ENCODE measurements around the gene NRP1. TPM values are rescaled to one million over a fixed set of nuclear protein-coding genes. Genes with fewer than 3 reads are reported as not detected.
"Not testable (repeated sequence)": the region's sequence is repeated elsewhere in the genome, so short reads cannot be mapped to it uniquely, and the experiment has no call there.

The NRP1 gene
- total RNA-seq, result 100 to 1,000 TPM; 110 to 121 TPM
- long read RNA-seq, full-length matches to known transcripts, result 10 of 70 reads
- long read RNA-seq, partial matches to known transcripts, result 21 of 70 reads
- long read RNA-seq, other reads (novel, unspliced or antisense), result 39 of 70 reads

- intact Hi-C loops (cut with DNase I), result loop anchor here (5.0 to 10.0 kb wide), 2 partner anchors 471 to 1303 kb away; no protein-coding TSS in a partner anchor
- DNase-seq (peak; percentile 44), ATAC-seq (peak in 1 of 2 donors; percentile 14)
These were observed at the start of gene NRP1 for GRCh38 chr10:33334153-33334804. Gene NRP1 (minus strand): TSS chr10:33334667. CDS start chr10:33334382, 285 bp downstream.

DNA sequence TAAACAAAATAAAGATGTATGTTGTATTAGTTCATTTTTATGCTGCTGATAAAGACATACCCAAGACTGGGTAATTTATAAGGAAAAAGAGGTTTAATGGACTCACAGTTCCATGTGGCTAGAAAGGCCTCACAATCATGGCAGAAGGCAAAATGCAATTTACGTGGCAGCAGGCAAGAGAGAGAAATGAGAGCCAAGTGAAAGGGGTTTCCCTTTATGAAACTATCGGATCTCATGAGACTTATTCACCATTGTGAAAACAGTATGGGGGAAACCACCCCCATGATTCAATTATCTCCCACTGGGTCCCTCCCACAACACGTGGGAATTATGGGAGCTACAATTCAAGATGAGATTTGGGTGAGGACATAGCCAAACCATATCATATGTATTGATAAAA, 49.7 kb upstream of the NRP1 start:
- intact Hi-C loops (cut with DNase I); ATAC-seq; DNase-seq: not testable (repeated sequence)

GRCh38 chr10:33382921-33383713, 48.6 kb upstream of the NRP1 start:
- intact Hi-C loops (cut with DNase I), result no loop called here
- ATAC-seq (no peak), DNase-seq (no peak)

DNA sequence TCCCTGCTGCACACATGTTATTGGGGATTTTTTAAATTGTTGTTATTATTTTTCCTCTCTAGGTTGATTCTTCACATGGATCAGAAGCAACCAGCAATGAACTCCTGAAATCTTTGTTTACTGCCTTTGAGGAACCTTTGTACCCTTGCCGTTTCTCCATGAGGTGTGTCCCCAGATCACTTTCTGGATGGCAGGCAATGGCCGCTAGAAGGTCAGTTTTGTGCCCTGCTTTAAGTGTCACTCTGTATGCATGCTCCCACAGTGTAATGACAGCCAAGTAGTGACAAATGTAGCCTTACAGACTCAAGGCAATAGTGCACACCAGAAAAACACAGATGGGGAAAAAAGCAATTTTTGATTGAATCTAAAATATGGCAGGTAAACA, 47.7 kb upstream of the NRP1 start:
- intact Hi-C loops (cut with DNase I), result no loop called here
- DNase-seq (no peak), ATAC-seq (peak in 1 of 2 donors; percentile 50)

DNA sequence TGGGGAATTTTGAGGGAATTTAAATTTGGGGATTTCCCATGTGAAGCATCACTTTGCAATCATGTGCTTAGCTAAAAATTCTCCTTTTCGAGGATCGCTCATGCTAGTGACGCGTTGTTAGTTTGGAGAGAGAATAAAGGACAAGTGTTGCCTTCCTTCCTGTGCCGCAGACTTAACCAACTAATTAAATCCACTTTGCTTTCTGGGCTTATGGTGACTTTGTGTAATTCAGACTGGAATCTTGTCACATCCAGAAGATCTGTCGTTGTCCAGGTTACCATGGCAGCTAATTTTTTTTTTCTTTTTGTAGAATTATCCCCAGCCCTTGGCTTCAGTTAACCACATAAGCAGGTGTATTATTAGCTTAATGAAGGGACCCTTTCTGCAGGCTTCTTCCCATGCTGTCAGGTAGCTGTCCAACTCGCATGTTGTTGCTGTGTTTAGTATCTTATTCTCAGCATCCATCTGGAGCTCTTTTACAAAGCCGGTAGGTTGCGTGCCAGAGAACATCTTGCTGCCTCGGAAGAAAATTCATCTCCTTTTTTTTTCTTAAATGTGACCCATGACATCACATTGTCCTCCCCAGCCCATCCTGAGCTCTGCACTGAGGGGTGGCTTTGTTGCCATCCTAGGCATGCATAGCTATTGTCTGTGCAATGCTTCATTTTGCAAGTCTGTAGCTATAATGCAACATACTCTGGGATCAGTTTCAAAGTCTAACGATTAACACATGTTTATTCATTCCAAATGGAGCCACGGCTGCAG, 47.2 kb upstream of the NRP1 start:
- intact Hi-C loops (cut with DNase I), result no loop called here
- no peak for DNase-seq
- ATAC-seq, result peak in 1 of 2 donors; percentile 59

- intact Hi-C loops (cut with DNase I), result loop anchor here in 1 of 2 donors (10.0 kb wide), 1 partner anchor 87 kb away; no protein-coding TSS in a partner anchor
- no peak for ATAC-seq
- DNase-seq, result no peak
These were observed 43.2 kb upstream of the NRP1 start for GRCh38 chr10:33377658-33378025.

GRCh38 chr10:33376976-33377657, 42.6 kb upstream of the NRP1 start:
- ATAC-seq (no peak), DNase-seq (no peak)
- intact Hi-C loops (cut with DNase I), result loop anchor here in 1 of 2 donors (10.0 kb wide), 1 partner anchor 88 kb away; no protein-coding TSS in a partner anchor

DNA sequence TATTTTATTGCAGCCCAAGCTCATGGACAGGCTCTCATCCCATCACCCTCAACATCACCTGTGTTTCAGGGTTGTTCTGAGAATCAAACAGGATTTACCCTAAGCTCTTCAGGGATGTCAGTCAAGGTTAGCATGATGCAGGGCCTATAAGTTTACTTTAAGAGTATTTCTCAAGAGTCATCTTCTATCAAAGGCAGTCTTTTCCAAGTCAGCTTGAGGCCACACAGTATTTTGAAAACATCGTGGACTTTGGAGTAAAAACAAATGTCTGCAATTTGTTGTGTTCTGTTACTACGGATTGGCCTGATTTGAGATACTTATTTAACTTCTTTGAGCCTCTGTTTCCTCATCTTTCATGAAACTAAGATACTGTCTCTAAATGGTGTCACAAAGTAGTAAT, 42.0 kb upstream of the NRP1 start:
- ATAC-seq (no peak), DNase-seq (no peak)
- intact Hi-C loops (cut with DNase I), result loop anchor here in 1 of 2 donors (10.0 kb wide), 1 partner anchor 88 kb away; no protein-coding TSS in a partner anchor

- no peak for ATAC-seq
- DNase-seq, result no peak
- intact Hi-C loops (cut with DNase I), result loop anchor here in 1 of 2 donors (10.0 kb wide), 1 partner anchor 92 kb away; no protein-coding TSS in a partner anchor
These were observed 38.8 kb upstream of the NRP1 start for GRCh38 chr10:33373263-33373662.

- DNase-seq, result no peak
- intact Hi-C loops (cut with DNase I), result loop anchor here in 1 of 2 donors (10.0 kb wide), 1 partner anchor 94 kb away; no protein-coding TSS in a partner anchor
- ATAC-seq, result no peak
These were observed 36.8 kb upstream of the NRP1 start for GRCh38 chr10:33371234-33371633.

DNA sequence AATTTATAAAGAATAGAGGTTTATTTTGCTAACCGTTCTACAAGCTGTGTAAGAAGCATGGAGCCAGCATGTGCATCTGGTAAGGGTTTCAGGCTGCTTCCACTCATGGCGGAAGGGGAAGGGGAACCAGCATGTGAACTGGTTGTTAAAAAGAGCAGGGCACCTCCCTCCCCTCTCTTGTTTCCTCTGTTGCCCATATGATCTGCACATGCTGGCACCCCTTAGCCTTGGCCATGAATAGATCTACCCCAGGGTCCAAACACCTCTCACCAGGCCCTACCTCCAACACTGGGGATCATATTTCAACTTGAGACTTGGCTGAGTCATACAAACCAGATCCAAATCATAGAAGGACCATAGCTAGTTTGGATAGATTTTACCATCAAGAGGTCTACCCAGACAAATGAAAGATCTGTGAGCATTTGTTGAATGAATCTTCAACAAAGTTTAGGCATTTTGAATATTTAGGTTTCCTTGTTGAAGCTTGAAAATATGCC, 36.0 kb upstream of the NRP1 start:
- ATAC-seq (no peak), DNase-seq (no peak)
- intact Hi-C loops (cut with DNase I), result loop anchor here in 1 of 2 donors (10.0 kb wide), 1 partner anchor 94 kb away; no protein-coding TSS in a partner anchor

DNA sequence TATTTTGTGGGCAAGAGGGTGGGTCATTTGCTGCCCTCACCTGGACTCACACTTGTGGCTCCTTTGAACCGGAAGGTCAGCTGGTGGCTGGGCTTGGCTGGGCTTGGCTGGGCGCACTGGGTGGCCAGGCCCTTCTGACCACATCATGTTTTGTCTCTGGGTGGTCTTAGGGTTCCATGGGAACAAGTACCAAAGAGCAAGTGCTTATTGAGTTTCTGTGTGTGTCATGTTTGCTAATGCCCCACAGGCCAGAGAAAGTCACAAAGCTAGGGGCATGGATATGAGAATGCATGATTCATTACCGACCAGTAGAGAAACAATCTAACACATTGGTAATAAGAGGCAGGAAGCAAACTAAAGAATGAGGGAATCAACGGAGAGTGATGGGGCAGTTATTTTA, 33.6 kb upstream of the NRP1 start:
- no peak for DNase-seq
- ATAC-seq, result no peak
- intact Hi-C loops (cut with DNase I), result no loop called here

GRCh38 chr10:33365871-33366411, 31.5 kb upstream of the NRP1 start:
- ATAC-seq (peak in 1 of 2 donors; percentile 56), DNase-seq (no peak)
- intact Hi-C loops (cut with DNase I), result no loop called here

GRCh38 chr10:33365301-33365700, 30.8 kb upstream of the NRP1 start:
- DNase-seq (no peak), ATAC-seq (no peak)
- intact Hi-C loops (cut with DNase I), result no loop called here

- intact Hi-C loops (cut with DNase I), result no loop called here
- DNase-seq, result no peak
- no peak for ATAC-seq
These were observed 28.6 kb upstream of the NRP1 start for GRCh38 chr10:33363106-33363505.

- ATAC-seq (no peak), DNase-seq (no peak)
- intact Hi-C loops (cut with DNase I), result no loop called here
These were observed 23.5 kb upstream of the NRP1 start for GRCh38 chr10:33358016-33358415.

DNA sequence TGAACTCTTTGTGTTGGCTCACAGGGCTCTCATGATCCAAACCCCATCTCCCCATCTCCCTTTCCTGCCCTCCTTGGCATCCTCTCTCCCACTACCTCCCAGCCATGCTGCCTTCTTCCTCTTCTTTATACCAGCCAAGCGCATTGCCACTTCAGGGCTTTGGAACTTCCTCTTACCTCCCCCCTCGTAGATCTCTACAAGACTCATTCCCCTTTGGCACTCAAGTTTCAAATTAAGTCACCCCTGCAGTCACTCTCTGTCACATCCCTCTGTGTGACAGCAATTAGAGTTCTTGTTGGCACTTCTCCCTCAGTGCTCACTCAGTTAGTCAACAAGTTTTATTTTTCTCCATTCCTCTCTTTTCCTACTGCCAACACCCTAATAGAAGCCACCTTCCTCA, 20.8 kb upstream of the NRP1 start:
- ATAC-seq (peak; percentile 89 to 93), DNase-seq (no peak)
- intact Hi-C loops (cut with DNase I), result no loop called here

DNA sequence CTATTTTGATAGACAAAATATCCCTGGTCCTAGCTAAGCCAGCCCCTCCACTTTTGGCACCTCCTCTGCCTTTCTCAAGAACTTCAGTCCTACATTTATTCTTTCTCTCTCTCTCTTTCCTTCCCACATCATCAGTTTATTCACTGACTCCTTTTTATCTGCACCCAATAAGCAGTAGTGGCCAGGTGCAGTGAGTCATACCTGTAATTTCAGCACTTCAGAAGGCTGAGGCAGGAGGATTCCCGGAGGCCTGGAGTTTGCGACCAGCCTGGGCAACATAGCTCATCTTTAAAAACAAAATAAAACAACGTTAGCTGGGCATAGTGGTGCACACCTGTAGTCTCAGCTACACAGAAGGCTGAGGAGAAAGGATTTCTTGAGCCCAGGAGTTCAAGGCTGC, 19.4 kb upstream of the NRP1 start:
- intact Hi-C loops (cut with DNase I), result no loop called here
- ATAC-seq (no peak), DNase-seq (no peak)

Measured in left cardiac atrium (tissue), 4 donors.